ENCODE data around the gene ARID3A. TPM values are rescaled to one million over a fixed set of nuclear protein-coding genes. Genes with fewer than 3 reads are reported as not detected.
"Not testable (repeated sequence)": the region's sequence is repeated elsewhere in the genome, so short reads cannot be mapped to it uniquely, and the experiment has no call there.

The ARID3A gene, protein sequence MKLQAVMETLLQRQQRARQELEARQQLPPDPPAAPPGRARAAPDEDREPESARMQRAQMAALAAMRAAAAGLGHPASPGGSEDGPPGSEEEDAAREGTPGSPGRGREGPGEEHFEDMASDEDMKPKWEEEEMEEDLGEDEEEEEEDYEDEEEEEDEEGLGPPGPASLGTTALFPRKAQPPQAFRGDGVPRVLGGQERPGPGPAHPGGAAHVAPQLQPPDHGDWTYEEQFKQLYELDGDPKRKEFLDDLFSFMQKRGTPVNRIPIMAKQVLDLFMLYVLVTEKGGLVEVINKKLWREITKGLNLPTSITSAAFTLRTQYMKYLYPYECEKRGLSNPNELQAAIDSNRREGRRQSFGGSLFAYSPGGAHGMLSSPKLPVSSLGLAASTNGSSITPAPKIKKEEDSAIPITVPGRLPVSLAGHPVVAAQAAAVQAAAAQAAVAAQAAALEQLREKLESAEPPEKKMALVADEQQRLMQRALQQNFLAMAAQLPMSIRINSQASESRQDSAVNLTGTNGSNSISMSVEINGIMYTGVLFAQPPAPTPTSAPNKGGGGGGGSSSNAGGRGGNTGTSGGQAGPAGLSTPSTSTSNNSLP
- total RNA-seq, result 10 to 100 TPM in 1 of 2 donors, 1 to 10 TPM in 1; 8.1 to 11.8 TPM
- 8.0 to 16.9 reads per million in 2 donors for total RNA-seq

DNA sequence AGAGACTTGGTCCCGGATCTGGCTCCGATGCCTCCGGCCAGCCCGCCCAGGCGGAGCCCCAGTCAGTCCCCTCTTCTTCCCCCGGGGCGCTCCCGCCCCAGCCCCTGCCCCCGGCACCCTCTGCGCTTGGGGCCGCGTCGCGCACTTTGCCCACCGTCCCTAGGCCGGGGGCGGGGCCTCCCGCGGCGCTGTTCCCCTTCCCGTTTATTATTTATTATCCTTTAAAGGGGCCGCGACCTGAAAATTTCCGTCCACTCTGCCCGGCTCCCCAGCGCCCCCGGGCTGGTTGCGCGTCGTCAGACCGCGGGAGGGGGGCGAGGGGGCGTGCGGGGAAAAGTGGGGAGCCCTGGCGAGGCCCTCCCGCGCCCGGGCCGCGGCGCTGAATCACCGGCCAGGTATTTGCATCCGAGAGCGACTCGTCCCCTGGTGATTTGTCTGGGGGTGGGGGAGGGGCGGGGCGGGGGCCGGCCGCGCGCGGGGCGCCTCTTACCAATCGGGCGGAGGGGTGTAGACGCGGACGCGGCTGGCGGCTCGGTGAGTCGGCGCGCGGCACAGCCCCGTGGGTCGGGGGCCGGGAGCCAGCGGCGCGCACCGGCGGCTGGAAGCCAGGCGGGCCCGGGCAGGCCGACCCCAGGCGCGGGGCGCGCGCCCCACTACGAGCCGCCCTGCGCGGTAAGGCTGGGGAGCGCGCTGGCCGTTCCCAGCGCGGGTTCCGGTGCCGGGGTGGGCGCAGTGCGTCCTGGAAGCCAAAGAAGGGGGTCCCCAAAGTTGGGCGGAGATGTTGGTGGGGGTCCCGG, at the start of gene ARID3A:
TSS of gene ARID3A (plus strand) at position 510 of the 797 bp plus-strand sequence. CDS start 3,494 bp downstream, outside the sequence.
- Mint-ChIP-seq H3K36me3 (ENCODE audit: low read depth) (no peaks in the 10 kb centered on the region), H3K27ac (peak within 1 kb of the TSS; percentile 24), H3K4me1 (peaks cover 10% of the 10 kb centered on the region), H3K27me3 (no peaks in the 10 kb centered on the region), H3K4me3 (peak within 1 kb of the TSS; percentile 89)
- DNase-seq (peak; percentile 61 to 65 (median 63)), ATAC-seq (peak; percentile 80)
- H3K9me3 ChIP-seq (ENCODE audit: control insufficient read depth, low read length, poor library complexity, severe bottlenecking), result no peaks in the 10 kb centered on the region

DNA sequence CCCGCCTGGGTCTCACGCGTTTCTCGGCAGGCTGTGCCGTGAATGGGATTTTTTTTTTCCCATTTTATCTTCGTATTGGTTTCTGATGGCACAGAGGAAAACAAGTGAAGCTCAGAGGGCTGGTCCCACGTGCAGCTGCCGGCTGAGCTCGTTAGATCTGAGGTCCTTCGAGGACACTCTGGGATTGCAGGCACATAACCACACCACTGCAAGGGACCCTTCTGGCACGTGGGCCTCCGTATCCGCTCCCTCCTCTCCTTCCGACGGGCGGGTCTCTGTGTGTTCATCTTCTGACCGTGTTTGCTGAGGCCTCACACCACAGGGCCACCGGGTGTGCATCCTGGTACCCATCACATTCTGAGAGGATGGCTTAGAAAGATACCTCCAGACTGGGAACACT, 49.7 kb upstream of the ARID3A start:
- H3K36me3 Mint-ChIP-seq (ENCODE audit: low read depth), result peaks cover 2% of the 10 kb centered on the region
- H3K27ac Mint-ChIP-seq, result no peak overlapping the region
- H3K4me3 Mint-ChIP-seq, result no peak overlapping the region
- DNase-seq (no peak), ATAC-seq (no peak)
- no peaks in the 10 kb centered on the region for H3K27me3 Mint-ChIP-seq
- H3K4me1 Mint-ChIP-seq, result peaks cover 10% of the 10 kb centered on the region
- H3K9me3 ChIP-seq (ENCODE audit: control insufficient read depth, low read length, poor library complexity, severe bottlenecking), result no peaks in the 10 kb centered on the region

DNA sequence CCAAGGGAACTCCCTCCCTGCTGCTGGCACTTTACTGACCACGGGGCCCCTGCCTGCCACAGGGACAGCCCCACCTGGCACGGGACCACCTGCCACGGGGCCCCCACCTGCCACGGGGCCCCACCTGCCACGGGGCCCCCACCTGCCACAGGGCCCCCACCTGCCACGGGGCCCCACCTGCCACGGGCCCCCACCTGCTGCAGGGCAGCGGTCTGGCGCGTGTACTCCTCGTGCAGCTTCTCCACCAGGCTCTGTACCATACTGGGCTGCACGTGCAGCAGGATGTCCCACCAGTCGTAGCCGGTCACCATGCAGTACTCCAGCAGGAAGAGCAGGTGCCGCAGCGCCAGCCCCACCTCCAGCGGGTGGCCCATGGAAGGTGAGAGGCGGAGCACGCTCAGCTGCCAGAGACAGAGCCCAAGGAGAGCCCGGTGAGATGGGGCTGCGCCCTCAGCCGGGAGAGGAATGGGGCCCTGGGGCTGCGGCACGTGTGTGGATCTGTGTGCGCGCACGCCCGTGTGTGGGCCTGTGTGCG, 49.0 kb upstream of the ARID3A start:
- H3K27me3 Mint-ChIP-seq, result no peaks in the 10 kb centered on the region
- H3K9me3 ChIP-seq (ENCODE audit: control insufficient read depth, low read length, poor library complexity, severe bottlenecking), result no peaks in the 10 kb centered on the region
- ATAC-seq, result no peak
- no peak for DNase-seq
- no peak overlapping the region for H3K4me3 Mint-ChIP-seq
- H3K4me1 Mint-ChIP-seq, result peaks cover 7% of the 10 kb centered on the region
- H3K27ac Mint-ChIP-seq, result no peak overlapping the region
- no peaks in the 10 kb centered on the region for H3K36me3 Mint-ChIP-seq (ENCODE audit: low read depth)

DNA sequence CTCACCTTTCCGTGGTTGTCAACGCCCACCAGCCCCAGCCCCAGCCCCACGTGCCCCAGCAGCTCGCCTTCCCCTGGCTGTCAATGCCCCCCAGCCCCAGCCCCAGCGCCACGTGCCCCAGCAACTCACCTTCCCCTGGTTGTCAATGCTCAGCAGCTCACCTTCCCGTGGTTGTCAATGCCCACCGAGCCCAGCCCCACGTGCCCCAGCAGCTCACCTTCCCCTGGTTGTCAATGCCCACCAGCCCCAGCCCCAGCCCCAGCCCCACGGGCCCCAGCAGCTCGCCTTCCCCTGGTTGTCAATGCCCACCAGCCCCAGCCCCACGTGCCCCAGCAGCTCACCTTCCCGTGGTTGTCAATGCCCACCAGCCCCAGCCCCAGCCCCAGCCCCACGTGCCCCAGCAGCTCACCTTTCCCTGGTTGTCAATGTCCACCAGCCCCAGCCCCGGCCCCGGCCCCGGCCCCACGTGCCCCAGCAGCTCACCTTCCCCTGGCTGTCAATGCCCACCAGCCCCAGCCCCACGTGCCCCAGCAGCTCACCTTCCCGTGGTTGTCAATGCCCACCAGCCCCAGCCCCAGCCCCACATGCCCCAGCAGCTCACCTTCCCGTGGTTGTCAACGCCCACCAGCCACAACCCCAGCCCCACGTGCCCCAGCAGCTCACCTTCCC, 47.7 kb upstream of the ARID3A start:
- H3K27ac Mint-ChIP-seq; H3K4me1 Mint-ChIP-seq; DNase-seq; H3K4me3 Mint-ChIP-seq; H3K36me3 Mint-ChIP-seq (ENCODE audit: low read depth); ATAC-seq; H3K27me3 Mint-ChIP-seq; H3K9me3 ChIP-seq (ENCODE audit: control insufficient read depth, low read length, poor library complexity, severe bottlenecking): not testable (repeated sequence)

DNA sequence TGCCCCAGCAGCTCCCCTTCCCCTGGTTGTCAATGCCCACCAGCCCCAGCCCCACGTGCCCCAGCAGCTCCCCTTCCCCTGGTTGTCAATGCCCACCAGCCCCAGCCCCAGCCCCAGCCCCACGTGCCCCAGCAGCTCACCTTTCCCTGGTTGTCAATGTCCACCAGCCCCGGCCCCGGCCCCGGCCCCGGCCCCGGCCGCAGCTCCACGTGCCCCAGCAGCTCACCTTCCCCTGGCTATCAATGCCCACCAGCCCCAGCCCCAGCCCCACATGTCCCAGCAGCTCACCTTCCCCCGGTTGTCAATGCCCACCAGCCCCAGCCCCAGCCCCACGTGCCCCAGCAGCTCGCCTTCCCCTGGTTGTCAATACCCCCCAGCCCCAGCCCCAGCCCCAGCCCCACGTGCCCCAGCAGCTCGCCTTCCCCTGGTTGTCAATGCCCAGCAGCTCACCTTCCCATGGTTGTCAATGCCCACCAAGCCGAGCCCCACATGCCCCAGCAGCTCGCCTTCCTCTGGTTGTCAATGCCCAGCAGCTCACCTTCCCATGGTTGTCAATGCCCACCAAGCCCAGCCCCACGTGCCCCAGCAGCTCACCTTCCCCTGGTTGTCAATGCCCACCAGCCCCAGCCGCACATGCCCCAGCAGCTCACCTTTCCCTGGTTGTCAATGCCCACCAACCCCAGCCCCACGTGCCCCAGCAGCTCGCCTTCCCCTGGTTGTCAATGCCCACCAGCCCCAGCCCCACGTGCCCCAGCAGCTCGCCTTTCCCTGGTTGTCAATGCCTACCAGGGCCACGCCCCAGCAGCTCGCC, 46.9 kb upstream of the ARID3A start:
- ATAC-seq; DNase-seq; H3K27me3 Mint-ChIP-seq; H3K27ac Mint-ChIP-seq; H3K36me3 Mint-ChIP-seq (ENCODE audit: low read depth); H3K9me3 ChIP-seq (ENCODE audit: control insufficient read depth, low read length, poor library complexity, severe bottlenecking); H3K4me1 Mint-ChIP-seq: not testable (repeated sequence)
- H3K4me3 Mint-ChIP-seq, result peak overlapping the region; percentile 9

DNA sequence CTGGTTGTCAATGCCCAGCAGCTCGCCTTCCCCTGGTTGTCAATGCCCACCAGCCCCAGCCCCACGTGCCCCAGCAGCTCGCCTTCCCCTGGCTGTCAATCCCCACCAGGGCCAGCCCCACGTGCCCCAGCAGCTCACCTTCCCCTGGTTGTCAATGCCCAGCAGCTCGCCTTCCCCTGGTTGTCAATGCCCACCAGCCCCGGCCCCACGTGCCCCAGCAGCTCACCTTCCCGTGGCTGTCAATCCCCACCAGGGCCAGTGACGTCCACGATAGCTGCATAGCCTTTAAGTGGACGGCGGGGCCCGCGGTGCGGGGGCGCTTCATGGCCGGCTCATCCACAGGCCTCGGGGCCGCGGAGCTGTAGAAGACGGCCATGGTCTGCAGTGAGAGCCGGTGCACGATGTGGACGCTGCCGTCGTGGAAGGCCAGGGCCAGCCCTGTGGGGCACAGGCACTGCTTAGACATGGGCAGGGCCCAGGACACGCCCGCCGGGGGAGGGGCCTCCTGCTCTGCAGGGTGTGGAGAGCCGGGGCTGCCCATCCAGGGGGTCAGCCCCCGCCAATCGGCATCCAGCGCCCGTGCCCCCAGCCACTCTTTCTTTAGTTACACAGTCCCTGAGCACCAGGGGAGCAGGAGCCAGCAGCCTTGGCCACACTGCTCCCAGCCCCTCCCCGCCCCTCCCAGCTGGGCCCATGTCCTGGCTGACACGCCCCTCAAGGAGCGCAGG, 46.0 kb upstream of the ARID3A start:
- H3K4me1 Mint-ChIP-seq, result no peaks in the 10 kb centered on the region
- H3K36me3 Mint-ChIP-seq (ENCODE audit: low read depth), result no peaks in the 10 kb centered on the region
- DNase-seq (no peak), ATAC-seq (no peak)
- H3K4me3 Mint-ChIP-seq, result no peak overlapping the region
- no peaks in the 10 kb centered on the region for H3K27me3 Mint-ChIP-seq
- H3K27ac Mint-ChIP-seq, result no peak overlapping the region
- no peaks in the 10 kb centered on the region for H3K9me3 ChIP-seq (ENCODE audit: control insufficient read depth, low read length, poor library complexity, severe bottlenecking)

DNA sequence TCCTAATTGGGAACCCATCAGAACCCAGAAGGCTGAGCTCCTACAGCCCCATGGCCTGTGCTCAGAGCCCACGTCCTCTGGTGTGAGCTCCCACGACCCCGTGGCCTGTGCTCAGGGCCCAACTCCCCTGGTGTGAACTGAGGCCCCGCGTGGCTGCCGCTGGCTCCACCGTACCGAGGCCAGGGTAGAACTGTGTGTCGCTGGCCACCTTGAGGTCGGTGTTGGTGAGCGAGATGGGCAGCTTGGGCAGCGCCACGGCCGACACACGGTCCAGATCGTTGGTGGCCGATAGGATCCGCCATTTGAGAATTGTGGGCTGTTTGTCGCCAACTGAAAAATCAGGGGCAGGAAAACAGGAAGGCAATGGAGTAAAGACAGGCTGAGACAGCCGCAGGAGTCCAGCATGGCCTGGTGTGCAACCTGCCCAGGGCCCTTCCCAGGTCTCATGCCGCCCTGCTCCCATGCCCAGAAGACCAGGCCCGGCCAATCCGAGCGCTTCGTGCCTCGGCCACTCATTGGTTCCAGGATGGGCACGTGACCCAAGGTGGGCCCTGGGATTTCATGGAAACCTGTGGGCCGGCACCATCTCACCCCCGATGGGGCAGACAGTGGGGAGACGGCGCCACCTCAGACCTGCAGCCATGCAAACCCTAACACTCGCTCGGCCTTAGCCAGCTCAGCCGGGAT, 44.3 kb upstream of the ARID3A start:
- no peaks in the 10 kb centered on the region for H3K9me3 ChIP-seq (ENCODE audit: control insufficient read depth, low read length, poor library complexity, severe bottlenecking)
- ATAC-seq, result no peak
- Mint-ChIP-seq H3K4me1 (no peaks in the 10 kb centered on the region), H3K4me3 (no peak overlapping the region), H3K27ac (no peak overlapping the region), H3K36me3 (ENCODE audit: low read depth) (no peaks in the 10 kb centered on the region), H3K27me3 (no peaks in the 10 kb centered on the region)
- DNase-seq, result no peak

DNA sequence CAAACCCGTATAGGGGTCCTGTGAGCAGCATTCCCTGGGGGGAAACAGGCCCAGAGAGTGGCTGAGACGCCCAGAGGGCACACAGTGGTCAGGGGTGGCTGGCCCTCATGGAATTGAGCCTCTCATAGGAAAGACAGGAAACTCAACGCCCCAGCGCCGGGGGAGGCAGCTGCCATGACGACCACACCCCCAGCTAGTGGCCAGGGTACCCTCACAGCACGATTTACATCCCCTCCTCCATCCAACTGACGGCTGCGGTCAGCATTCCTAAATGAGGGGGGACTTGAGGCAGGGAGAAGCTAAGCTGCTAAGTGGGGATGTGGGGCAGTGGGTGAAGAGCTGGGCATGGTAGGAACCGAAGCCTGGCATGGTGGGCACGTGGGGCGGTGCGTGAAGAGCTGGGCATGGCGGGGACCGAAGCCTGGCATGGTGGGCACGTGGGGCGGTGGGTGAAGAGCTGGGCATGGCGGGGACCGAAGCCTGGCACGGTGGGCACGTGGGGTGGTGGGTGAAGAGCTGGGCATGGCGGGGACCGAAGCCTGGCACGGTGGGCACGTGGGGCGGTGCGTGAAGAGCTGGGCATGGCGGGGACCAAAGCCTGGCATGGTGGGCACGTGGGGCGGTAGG, 42.9 kb upstream of the ARID3A start:
- ATAC-seq, result no peak
- no peak overlapping the region for H3K27ac Mint-ChIP-seq
- no peaks in the 10 kb centered on the region for H3K27me3 Mint-ChIP-seq
- DNase-seq, result no peak
- no peaks in the 10 kb centered on the region for H3K4me1 Mint-ChIP-seq
- no peaks in the 10 kb centered on the region for H3K9me3 ChIP-seq (ENCODE audit: control insufficient read depth, low read length, poor library complexity, severe bottlenecking)
- no peaks in the 10 kb centered on the region for H3K36me3 Mint-ChIP-seq (ENCODE audit: low read depth)
- no peak overlapping the region for H3K4me3 Mint-ChIP-seq

DNA sequence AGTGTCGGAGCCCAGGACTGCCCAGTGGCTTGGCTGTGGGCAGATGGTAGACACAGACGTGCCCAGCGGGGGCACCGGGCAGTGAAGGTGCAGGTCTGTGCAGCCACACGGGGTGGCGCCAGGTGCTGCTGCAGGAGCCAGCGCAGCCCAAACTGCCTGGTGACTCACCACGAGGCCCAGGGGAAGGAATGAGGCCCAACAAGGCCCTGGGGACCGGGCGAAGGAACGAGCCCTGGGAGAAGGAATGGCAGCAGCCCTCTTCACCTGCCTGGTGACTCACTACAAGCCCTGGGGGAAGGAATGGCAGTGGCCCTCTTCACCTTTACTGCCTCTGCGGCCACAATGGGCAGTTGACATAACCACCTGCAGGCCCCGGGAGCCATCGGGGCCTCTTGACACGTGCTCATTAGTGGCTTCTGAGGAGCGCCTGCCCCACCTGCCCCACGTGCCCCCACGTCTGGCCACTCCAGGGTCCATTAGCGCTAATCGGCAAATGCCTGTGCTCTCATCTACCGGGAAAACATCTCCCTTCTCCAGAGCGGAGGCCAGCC, 42.1 kb upstream of the ARID3A start:
- H3K9me3 ChIP-seq (ENCODE audit: control insufficient read depth, low read length, poor library complexity, severe bottlenecking), result no peaks in the 10 kb centered on the region
- DNase-seq (no peak), ATAC-seq (no peak)
- H3K36me3 Mint-ChIP-seq (ENCODE audit: low read depth), result no peaks in the 10 kb centered on the region
- no peaks in the 10 kb centered on the region for H3K27me3 Mint-ChIP-seq
- no peak overlapping the region for H3K4me3 Mint-ChIP-seq
- peaks cover 2% of the 10 kb centered on the region for H3K4me1 Mint-ChIP-seq
- H3K27ac Mint-ChIP-seq, result no peak overlapping the region

DNA sequence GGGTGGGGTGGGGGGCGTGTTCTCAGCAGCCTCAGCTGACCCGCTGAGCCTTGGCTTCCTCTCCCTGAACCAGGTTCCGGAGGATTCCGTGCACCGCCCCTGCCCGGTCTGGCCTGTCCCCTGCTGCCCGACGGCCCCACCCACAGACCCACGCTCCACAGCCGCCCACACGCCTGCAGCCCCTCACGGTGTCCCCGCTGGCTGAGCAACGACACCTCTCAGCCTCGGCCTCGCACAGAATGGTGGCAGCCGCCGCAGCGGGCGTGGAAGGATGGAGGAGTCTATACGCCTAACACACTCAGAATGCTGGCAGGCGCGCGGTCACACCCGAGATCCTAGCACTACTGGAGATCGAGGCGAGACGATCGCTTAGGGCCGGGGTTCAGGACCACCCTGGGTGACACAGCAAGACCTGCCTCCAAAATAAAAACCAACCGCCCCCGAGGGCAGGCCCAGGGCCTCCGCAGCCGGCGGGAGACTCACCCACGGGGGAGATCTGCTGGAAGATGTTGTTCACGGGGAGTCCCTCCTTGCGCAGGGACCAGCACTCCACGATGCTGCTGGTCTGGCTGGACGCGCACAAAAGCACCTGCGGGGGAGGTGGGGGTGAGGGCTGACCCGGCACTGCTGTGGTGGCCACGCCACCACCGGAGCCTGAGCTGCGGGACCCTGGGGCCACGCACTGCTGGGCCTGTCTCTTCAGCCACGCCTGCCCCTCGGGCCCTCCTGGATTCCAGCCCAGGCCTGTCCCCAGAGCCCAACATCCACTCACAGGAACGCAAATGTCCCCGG, 41.2 kb upstream of the ARID3A start:
- Mint-ChIP-seq H3K4me3 (no peak overlapping the region), H3K27me3 (no peaks in the 10 kb centered on the region), H3K4me1 (peaks cover 8% of the 10 kb centered on the region), H3K36me3 (ENCODE audit: low read depth) (no peaks in the 10 kb centered on the region), H3K27ac (no peak overlapping the region)
- H3K9me3 ChIP-seq (ENCODE audit: control insufficient read depth, low read length, poor library complexity, severe bottlenecking), result no peaks in the 10 kb centered on the region
- DNase-seq, result no peak
- no peak for ATAC-seq
